ENCODE measurements around the gene C19orf53.

GRCh38 chr19:13764101-13764807 is 10.0 kb upstream of the C19orf53 start, which contains the start of gene MRI1:
- TF ChIP-seq TCF7L2 (IDR thresholded peaks at IDR 0.05; ENCODE audit: borderline replicate concordance, extremely low read depth, insufficient read depth, insufficient read length) (no peak), CTCF (IDR thresholded peaks at IDR 0.05 in 2 of 3, conservative IDR thresholded peaks at IDR 0.05 in 1 of 3; ENCODE audit: borderline replicate concordance in 1 of 3, insufficient read depth in 1 of 3, low read depth in 2 of 3, low read length in 2 of 3) (no peak), SIN3A (IDR thresholded peaks at IDR 0.05; ENCODE audit: low read depth) (0 out of 2 replicates have a peak, but pooled peaks have one; percentile 35), ZNF274 (IDR thresholded peaks at IDR 0.05; ENCODE audit: low read depth, low read length) (no peak), SRF (IDR thresholded peaks at IDR 0.05; ENCODE audit: low read depth) (no peak), EGR1 (IDR thresholded peaks at IDR 0.05; ENCODE audit: low read depth) (no peak), SP1 (IDR thresholded peaks at IDR 0.05; ENCODE audit: low read depth) (no peak), REST (IDR thresholded peaks at IDR 0.05; ENCODE audit: low read depth) (no peak), POLR2A (IDR thresholded peaks at IDR 0.05; ENCODE audit: borderline replicate concordance, extremely low read depth, insufficient read depth, insufficient read length) (no peak), ZFX (IDR thresholded peaks at IDR 0.05) (no peak), JUND (IDR thresholded peaks at IDR 0.05) (no peak), POLR2AphosphoS5 (IDR thresholded peaks at IDR 0.05; ENCODE audit: low read depth, low read length) (peak; percentile 60), FOSL1 (IDR thresholded peaks at IDR 0.05; ENCODE audit: low read depth) (no peak), MAX (IDR thresholded peaks at IDR 0.05) (no peak)

All from HCT116 (cell line).